NCI-H2029 (cell line): ENCODE results near the gene WDR20.
A peak's percentile ranks its signal among the peaks of the same experiment; 100 is the strongest.

Experiments used
- DNase-seq: peaks from one replicate; lab custom pipeline; 2025; lab: John Stamatoyannopoulos, UW

WDR20 gene

GRCh38 chr14:102197317-102197853 is 57.7 kb downstream of the WDR20 start:
- DNase-seq: no peak

- no peak for DNase-seq
These were observed 61.1 kb downstream of the WDR20 start for GRCh38 chr14:102200690-102201352.

- DNase-seq: no peak
These were observed 61.6 kb downstream of the WDR20 start for GRCh38 chr14:102201353-102201738.

- DNase-seq: no peak
These were observed 62.1 kb downstream of the WDR20 start for GRCh38 chr14:102201776-102202175.

- DNase-seq: no peak
These were observed 63.2 kb downstream of the WDR20 start for GRCh38 chr14:102202944-102203343.

- no peak for DNase-seq
These were observed 63.7 kb downstream of the WDR20 start for GRCh38 chr14:102203382-102203781.

- no peak for DNase-seq
These were observed 65.9 kb downstream of the WDR20 start for GRCh38 chr14:102205560-102205959.

- no peak for DNase-seq
These were observed 67.2 kb downstream of the WDR20 start for GRCh38 chr14:102206918-102207317.

GRCh38 chr14:102207831-102208365 is 68.2 kb downstream of the WDR20 start:
- DNase-seq: no peak

- no peak for DNase-seq
These were observed 69.0 kb downstream of the WDR20 start for GRCh38 chr14:102208741-102209140.

- no peak for DNase-seq
These were observed 69.7 kb downstream of the WDR20 start for GRCh38 chr14:102209224-102209966.

GRCh38 chr14:102210421-102211042 is 70.8 kb downstream of the WDR20 start:
- no peak for DNase-seq

- no peak for DNase-seq
These were observed 71.5 kb downstream of the WDR20 start for GRCh38 chr14:102211240-102211639.

GRCh38 chr14:102212356-102212755 is 72.7 kb downstream of the WDR20 start:
- DNase-seq: no peak

GRCh38 chr14:102212845-102213244 is 73.1 kb downstream of the WDR20 start:
- DNase-seq: no peak

- DNase-seq: no peak
These were observed 73.8 kb downstream of the WDR20 start for GRCh38 chr14:102213470-102213869.

GRCh38 chr14:102213984-102214658 is 74.4 kb downstream of the WDR20 start:
- no peak for DNase-seq

GRCh38 chr14:102215071-102215470 is 75.4 kb downstream of the WDR20 start:
- DNase-seq: no peak

GRCh38 chr14:102215576-102216250 is 76.0 kb downstream of the WDR20 start:
- peak; percentile 44 for DNase-seq

- DNase-seq: no peak
These were observed 77.7 kb downstream of the WDR20 start for GRCh38 chr14:102217399-102217798.

GRCh38 chr14:102217987-102218421 is 78.3 kb downstream of the WDR20 start:
- no peak for DNase-seq
